ENCODE results near the gene PIR. TPM values are rescaled to one million over a fixed set of nuclear protein-coding genes. Genes with fewer than 3 reads are reported as not detected.

The PIR gene
- total RNA-seq, 1 donor from 2014 or later: 4.2 TPM

DNA sequence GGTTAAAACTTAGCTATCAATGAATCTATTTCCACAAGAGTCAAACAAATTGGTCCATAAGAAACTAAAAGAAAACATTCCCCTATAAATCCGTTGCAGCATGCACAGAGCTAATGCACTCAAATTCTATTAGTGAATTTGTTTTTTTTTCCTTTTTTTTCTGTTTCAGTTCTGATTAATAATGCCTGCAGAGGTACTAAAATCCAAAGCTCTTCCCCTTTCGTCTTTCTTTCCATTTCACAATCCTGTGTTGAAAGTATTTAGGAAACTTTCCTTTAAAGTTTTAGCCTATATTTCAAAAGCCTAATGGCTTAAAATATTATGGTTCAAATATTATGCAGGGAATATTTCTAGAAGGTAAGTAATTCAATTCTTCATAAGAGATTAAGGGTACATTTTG, 63.1 kb downstream of the PIR start:
- no peak for DNase-seq
- Mint-ChIP-seq H3K4me3 (no peak overlapping the region), H3K4me1 (no peaks in the 10 kb centered on the region), H3K27ac (no peak overlapping the region), H3K27me3 (peaks cover 12% of the 10 kb centered on the region), H3K9me3 (no peaks in the 10 kb centered on the region), H3K36me3 (ENCODE audit: low read depth) (no peaks in the 10 kb centered on the region)
- intact Hi-C loops (cut with micrococcal nuclease): no loop called here

GRCh38 chrX:15425024-15425423, 68.1 kb downstream of the PIR start:
- H3K27me3 Mint-ChIP-seq: no peaks in the 10 kb centered on the region

GRCh38 chrX:15418707-15419181, 74.4 kb downstream of the PIR start:
- H3K9me3 Mint-ChIP-seq: no peaks in the 10 kb centered on the region
- intact Hi-C loops (cut with micrococcal nuclease): no loop called here
- DNase-seq: no peak
- no peaks in the 10 kb centered on the region for H3K4me1 Mint-ChIP-seq
- no peaks in the 10 kb centered on the region for H3K36me3 Mint-ChIP-seq (ENCODE audit: low read depth)
- H3K27ac Mint-ChIP-seq: no peak overlapping the region
- no peaks in the 10 kb centered on the region for H3K27me3 Mint-ChIP-seq
- no peak overlapping the region for H3K4me3 Mint-ChIP-seq

More at GRCh38 chrX:15425024-15425423, 68.1 kb downstream of the PIR start:
- intact Hi-C loops (cut with micrococcal nuclease): no loop called here
- H3K4me1 Mint-ChIP-seq: no peaks in the 10 kb centered on the region
- no peaks in the 10 kb centered on the region for H3K9me3 Mint-ChIP-seq
- no peaks in the 10 kb centered on the region for H3K36me3 Mint-ChIP-seq (ENCODE audit: low read depth)
- no peak overlapping the region for H3K4me3 Mint-ChIP-seq
- DNase-seq: no peak
- H3K27ac Mint-ChIP-seq: no peak overlapping the region

DNA sequence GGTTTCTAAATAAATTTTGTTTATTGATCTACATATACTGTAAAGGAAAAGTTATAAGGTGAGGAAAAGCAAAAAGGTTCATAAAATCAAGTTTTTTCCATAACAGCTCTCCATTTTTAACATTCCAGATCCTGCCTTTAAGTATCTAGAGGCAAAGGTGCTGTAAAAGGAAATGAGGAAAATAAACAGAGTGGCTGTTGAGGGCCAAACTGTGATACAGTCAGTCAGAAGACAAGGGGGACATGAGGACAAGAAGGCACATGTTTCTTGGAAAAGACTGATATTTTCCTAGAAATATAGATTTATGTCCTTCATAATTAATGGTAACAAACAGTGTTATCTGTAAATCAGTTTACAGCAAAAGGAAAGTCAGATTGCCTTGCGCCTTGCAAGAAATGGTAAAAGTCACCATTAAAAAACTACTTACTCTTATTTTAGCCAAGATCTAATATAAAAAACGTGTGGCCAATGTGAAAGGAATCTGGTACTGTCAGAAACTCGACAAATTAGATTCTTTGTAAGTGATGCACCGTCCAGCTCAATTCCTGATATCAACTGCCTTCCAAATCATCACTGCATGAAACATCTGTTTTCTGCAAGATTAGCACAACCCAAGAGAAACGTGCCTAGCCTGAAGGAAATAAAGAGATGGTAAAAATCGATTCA, 75.0 kb downstream of the PIR start:
- no peak overlapping the region for H3K27ac Mint-ChIP-seq
- intact Hi-C loops (cut with micrococcal nuclease): no loop called here
- no peak for DNase-seq
- H3K36me3 Mint-ChIP-seq (ENCODE audit: low read depth): no peaks in the 10 kb centered on the region
- no peak overlapping the region for H3K4me3 Mint-ChIP-seq
- H3K4me1 Mint-ChIP-seq: no peaks in the 10 kb centered on the region
- no peaks in the 10 kb centered on the region for H3K27me3 Mint-ChIP-seq
- H3K9me3 Mint-ChIP-seq: no peaks in the 10 kb centered on the region

DNA sequence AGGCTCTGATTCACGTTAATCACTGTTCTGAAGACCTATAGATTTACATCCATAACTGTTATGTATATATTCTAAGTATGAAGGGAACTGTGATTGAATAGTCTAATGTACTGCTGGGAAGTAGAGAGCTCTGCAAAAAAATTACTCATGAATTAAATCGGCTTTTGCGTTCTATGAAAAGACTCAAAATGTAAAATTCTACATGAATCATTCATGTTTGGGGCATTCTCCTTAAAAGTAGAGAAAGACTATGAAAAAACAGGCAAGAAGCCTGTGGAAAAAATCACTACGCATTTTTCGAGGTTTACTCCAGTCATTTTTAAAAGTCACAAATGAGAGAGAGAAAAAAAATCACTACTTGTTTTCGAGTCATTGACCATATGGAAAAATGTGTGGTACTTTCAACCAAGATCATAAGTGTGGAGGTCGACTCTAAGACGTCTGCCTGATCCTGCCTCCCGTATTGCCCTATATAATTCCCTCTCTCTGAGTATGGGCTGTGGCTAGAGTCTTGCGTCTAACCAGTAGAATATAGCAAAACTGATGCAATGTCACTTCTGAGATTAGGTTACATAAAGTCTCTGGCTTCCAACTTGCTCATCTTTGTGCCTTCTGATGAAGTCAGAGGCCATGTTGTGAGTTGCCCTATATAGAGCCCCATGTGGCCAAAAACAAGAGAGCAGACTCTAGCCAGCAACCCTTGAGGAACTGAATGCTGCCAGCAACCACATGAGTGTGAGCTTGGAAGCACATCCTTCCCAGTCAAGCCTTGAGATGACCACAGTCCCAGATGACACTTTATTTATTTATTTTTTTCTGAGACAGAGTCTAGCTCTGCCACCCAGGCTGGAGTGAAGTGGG, 76.8 kb downstream of the PIR start:
- DNase-seq: no peak
- no peaks in the 10 kb centered on the region for H3K36me3 Mint-ChIP-seq (ENCODE audit: low read depth)
- no peak overlapping the region for H3K27ac Mint-ChIP-seq
- H3K9me3 Mint-ChIP-seq: no peaks in the 10 kb centered on the region
- H3K27me3 Mint-ChIP-seq: no peaks in the 10 kb centered on the region
- H3K4me1 Mint-ChIP-seq: no peaks in the 10 kb centered on the region
- H3K4me3 Mint-ChIP-seq: no peak overlapping the region
- intact Hi-C loops (cut with micrococcal nuclease): no loop called here

DNA sequence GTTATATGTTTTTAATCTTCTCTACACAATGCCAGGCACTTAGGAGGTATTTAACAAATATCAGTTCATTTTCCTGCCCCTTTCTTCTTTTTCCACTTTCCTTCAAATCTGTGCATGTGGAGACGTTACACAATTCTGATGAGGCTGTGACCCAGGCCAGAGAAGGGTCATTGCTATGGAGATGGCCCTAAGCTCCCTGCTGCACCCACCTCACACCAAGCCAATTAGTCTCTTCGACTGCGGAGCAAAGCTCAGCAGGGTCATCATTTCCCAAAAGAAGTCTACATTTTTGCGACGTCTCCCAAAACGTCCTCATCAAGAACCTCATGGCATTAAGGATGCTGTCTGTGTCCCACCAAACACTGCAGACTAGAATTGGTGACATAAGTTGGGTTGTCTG, 80.0 kb downstream of the PIR start:
- H3K9me3 Mint-ChIP-seq: no peaks in the 10 kb centered on the region
- H3K27me3 Mint-ChIP-seq: no peaks in the 10 kb centered on the region
- no peak overlapping the region for H3K27ac Mint-ChIP-seq
- no peak for DNase-seq
- no peaks in the 10 kb centered on the region for H3K36me3 Mint-ChIP-seq (ENCODE audit: low read depth)
- intact Hi-C loops (cut with micrococcal nuclease): no loop called here
- H3K4me3 Mint-ChIP-seq: no peak overlapping the region
- H3K4me1 Mint-ChIP-seq: no peaks in the 10 kb centered on the region

- H3K27ac Mint-ChIP-seq: no peak overlapping the region
- intact Hi-C loops (cut with micrococcal nuclease): no loop called here
- no peaks in the 10 kb centered on the region for H3K4me1 Mint-ChIP-seq
- H3K36me3 Mint-ChIP-seq (ENCODE audit: low read depth): no peaks in the 10 kb centered on the region
- H3K4me3 Mint-ChIP-seq: no peak overlapping the region
- DNase-seq: no peak
- H3K27me3 Mint-ChIP-seq: no peaks in the 10 kb centered on the region
- no peaks in the 10 kb centered on the region for H3K9me3 Mint-ChIP-seq
These were observed 82.2 kb downstream of the PIR start for GRCh38 chrX:15410947-15411346.

DNA sequence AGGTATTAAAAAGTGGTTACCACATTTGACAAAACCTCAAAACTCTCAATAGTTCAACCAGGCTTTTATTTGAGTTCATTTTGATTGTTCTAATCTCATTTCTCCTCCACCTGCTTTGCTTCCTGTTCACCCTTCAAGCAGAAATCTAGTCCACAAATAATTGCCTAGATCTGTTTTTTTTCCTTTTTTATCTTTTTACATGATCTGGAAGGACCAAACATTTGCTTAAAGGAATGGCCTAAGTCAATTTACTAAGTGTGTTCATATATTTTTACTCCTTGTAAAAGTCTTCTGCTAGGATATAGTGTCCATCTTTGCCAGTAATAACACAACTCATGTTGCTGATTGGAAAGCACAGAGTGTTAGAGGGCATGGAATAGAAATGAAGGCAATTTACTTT, 82.7 kb downstream of the PIR start:
- Mint-ChIP-seq H3K27ac (no peak overlapping the region), H3K4me3 (no peak overlapping the region), H3K27me3 (no peaks in the 10 kb centered on the region), H3K9me3 (no peaks in the 10 kb centered on the region), H3K36me3 (ENCODE audit: low read depth) (no peaks in the 10 kb centered on the region), H3K4me1 (no peaks in the 10 kb centered on the region)
- intact Hi-C loops (cut with micrococcal nuclease): no loop called here
- DNase-seq: no peak

DNA sequence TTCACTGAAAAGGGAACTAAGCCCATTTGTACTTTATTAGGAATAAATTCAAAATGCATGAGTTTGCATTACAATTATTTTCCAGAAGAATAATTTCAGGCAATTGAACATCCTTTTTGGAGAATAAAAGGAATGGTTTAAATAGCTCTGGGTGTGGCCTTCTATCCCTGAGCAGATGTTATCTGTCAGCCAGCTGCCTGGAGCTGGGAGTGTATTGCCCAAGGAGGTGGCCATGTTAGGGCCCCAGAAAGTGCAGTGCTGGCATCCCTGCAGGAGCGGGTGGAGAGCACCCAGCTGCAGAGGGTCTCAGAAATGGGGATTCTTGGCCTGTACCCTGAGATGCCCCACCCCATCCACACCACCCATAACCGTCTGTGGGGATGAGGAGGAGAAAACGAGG, 87.3 kb downstream of the PIR start:
- Mint-ChIP-seq H3K4me1 (no peaks in the 10 kb centered on the region), H3K4me3 (no peak overlapping the region), H3K9me3 (no peaks in the 10 kb centered on the region), H3K36me3 (ENCODE audit: low read depth) (no peaks in the 10 kb centered on the region), H3K27me3 (no peaks in the 10 kb centered on the region), H3K27ac (no peak overlapping the region)
- DNase-seq: no peak
- intact Hi-C loops (cut with micrococcal nuclease): no loop called here

- Mint-ChIP-seq H3K4me3 (no peak overlapping the region), H3K9me3 (no peaks in the 10 kb centered on the region), H3K4me1 (no peaks in the 10 kb centered on the region), H3K36me3 (ENCODE audit: low read depth) (no peaks in the 10 kb centered on the region), H3K27ac (no peak overlapping the region), H3K27me3 (no peaks in the 10 kb centered on the region)
- intact Hi-C loops (cut with micrococcal nuclease): no loop called here
- DNase-seq: no peak
These were observed 88.6 kb downstream of the PIR start for GRCh38 chrX:15404401-15405096.

DNA sequence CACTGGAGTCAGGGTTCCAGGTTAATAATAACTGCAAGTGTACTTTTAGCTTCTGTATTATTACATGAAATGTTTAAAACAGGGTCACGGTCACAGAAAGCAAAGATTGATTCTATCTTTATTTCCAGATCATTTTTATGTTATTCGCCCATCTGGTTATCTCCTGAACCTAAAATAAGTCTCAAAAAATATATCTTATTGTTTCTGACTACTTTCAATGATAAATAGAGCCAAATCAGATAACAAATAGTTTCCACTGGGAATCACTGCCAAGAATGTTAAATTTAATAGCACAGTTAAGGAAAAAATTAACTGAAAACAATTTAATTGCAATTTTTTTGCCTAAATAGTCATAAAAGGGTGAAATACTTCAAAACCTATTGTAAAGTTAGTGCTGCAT, 91.8 kb downstream of the PIR start:
- H3K27ac Mint-ChIP-seq: no peak overlapping the region
- H3K4me3 Mint-ChIP-seq: no peak overlapping the region
- H3K36me3 Mint-ChIP-seq (ENCODE audit: low read depth): no peaks in the 10 kb centered on the region
- H3K4me1 Mint-ChIP-seq: no peaks in the 10 kb centered on the region
- intact Hi-C loops (cut with micrococcal nuclease): no loop called here
- DNase-seq: no peak
- no peaks in the 10 kb centered on the region for H3K27me3 Mint-ChIP-seq
- no peaks in the 10 kb centered on the region for H3K9me3 Mint-ChIP-seq

DNA sequence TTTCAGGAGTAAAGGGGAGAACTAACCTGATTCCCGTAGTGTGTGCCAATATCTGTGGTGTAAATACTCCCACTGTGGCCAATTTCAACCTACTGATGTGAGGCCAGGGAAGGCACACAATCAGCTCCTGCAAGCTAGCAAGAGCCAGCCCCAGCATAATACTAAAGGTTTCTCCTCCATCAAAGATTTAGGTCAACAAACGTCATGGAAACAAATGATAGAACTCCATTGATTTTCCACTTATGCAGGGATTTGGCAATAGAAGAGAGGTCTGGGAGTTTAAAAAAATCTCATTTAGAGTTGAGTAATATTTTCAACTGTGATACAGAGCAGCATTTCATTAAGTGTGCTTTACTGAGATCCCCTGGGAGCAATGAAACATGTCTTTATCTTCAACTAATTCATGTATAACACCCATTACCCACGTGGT, 93.2 kb downstream of the PIR start:
- Mint-ChIP-seq H3K36me3 (ENCODE audit: low read depth) (no peaks in the 10 kb centered on the region), H3K4me1 (no peaks in the 10 kb centered on the region), H3K4me3 (no peak overlapping the region), H3K27me3 (no peaks in the 10 kb centered on the region), H3K9me3 (no peaks in the 10 kb centered on the region), H3K27ac (no peak overlapping the region)
- DNase-seq: no peak
- intact Hi-C loops (cut with micrococcal nuclease): no loop called here

GRCh38 chrX:15398874-15399273, 94.3 kb downstream of the PIR start:
- H3K27ac Mint-ChIP-seq: no peak overlapping the region
- DNase-seq: no peak
- no peaks in the 10 kb centered on the region for H3K9me3 Mint-ChIP-seq
- no peaks in the 10 kb centered on the region for H3K36me3 Mint-ChIP-seq (ENCODE audit: low read depth)
- H3K4me3 Mint-ChIP-seq: no peak overlapping the region
- no peaks in the 10 kb centered on the region for H3K4me1 Mint-ChIP-seq
- intact Hi-C loops (cut with micrococcal nuclease): no loop called here
- no peaks in the 10 kb centered on the region for H3K27me3 Mint-ChIP-seq

DNA sequence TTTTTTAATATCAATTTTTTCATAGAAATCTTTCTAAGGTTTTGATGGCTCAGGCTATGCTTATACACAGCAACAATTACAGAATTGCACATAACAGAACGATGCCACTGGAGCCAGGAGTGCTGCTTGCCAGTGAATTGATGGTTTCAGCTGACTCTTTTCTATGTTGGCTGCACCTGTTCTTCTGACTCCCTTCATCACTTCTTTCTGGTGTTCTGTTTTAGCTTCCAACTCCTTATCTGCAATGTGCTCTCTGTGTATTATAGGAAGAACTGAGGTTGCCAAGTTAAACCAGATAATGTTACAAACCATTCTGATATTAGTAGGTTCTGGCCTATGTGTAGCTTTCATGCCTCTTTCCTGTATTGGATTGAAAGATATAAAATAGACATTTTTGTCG, 97.3 kb downstream of the PIR start:
- intact Hi-C loops (cut with micrococcal nuclease): no loop called here
- DNase-seq: no peak
- Mint-ChIP-seq H3K4me3 (no peak overlapping the region), H3K27ac (no peak overlapping the region), H3K9me3 (no peaks in the 10 kb centered on the region), H3K36me3 (ENCODE audit: low read depth) (no peaks in the 10 kb centered on the region), H3K4me1 (no peaks in the 10 kb centered on the region), H3K27me3 (no peaks in the 10 kb centered on the region)

Data from activated CD4-positive, alpha-beta T cell treated with anti-CD3 and anti-CD28 coated beads, Interleukin-2, amount 10 ng/mL, durations not matched to agents 24 days and 14 days (primary cell).